GM12878 (cell line): ENCODE data around the gene WDR89. TPM values are rescaled to one million over a fixed set of nuclear protein-coding genes. Genes with fewer than 3 reads are reported as not detected.

Experiments
- ATAC-seq: fragments of 200-7000 bp; cut with Tn5 transposase; 3 replicates; pipeline ENCODE4 v1.9.1; 2020; ENCODE audit warnings: mild to moderate bottlenecking, moderate library complexity
- Bru-seq: library from RNA; stranded (reverse); fragments of 400-500 nt; gene quantifications from one replicate; lab custom pipeline; 2021; lab: Mats Ljungman, UMichigan
- BruChase-seq, 2 experiments: library from RNA; stranded (reverse); fragments of 400-500 nt; gene quantifications; one replicate each; lab custom pipeline; 2021; lab: Mats Ljungman, UMichigan
- BruUV-seq: library from RNA; stranded (reverse); fragments of 400-500 nt; replicated peaks from 2 replicates; lab custom pipeline; 2021; lab: Mats Ljungman, UMichigan
- CTCF ChIA-PET: fragments of 300-600 bp; sonication (Branson Sonifier 250); formaldehyde crosslinking; extraction: SDS; loops from one replicate; lab custom pipeline; 2021; ENCODE audit warnings: inconsistent platforms; lab: Yijun Ruan, JAX
- POLR2A ChIA-PET: fragments of 350-600 bp; formaldehyde crosslinking; extraction: SDS; loops from one replicate; lab custom pipeline; 2021; ENCODE audit warnings: inconsistent platforms; lab: Charles Lee
- RAD21 ChIA-PET: fragments of 300-600 bp; sonication (Branson Sonifier 250); formaldehyde crosslinking; loops from one replicate; lab custom pipeline; 2023; ENCODE audit warnings: antibody characterized with exemption; ENCODE audit not compliant: unreplicated experiment; lab: Charles Lee
- SMC1A ChIA-PET: fragments of 300-600 bp; sonication (Branson Sonifier 250); formaldehyde crosslinking; loops from one replicate; lab custom pipeline; 2023; ENCODE audit not compliant: unreplicated experiment, uncharacterized antibody; lab: Charles Lee
- DNase-seq: peaks from one replicate; pipeline ENCODE4 v3.0.0-alpha.2; 2011; ENCODE audit warnings: low read depth, low spot score
- FAIRE-seq: peaks from 3 replicates; lab custom pipeline; 2011; peaks lifted over from hg19 to GRCh38; lab: Jason Lieb, UNC
- H2AFZ ChIP-seq: 2 replicates; pipeline ENCODE4 v1.6.0; 2011; ENCODE audit warnings: low read depth, low read length, control low read depth; ENCODE audit not compliant: control insufficient read depth
- H3K27ac ChIP-seq: 2 replicates; pipeline ENCODE4 v1.5.1; 2011; ENCODE audit warnings: control low read depth; ENCODE audit not compliant: control insufficient read depth, insufficient read depth
- H3K27me3 ChIP-seq, 2 experiments: replicated peaks in 1 of 2; 2 replicates each; pipeline versions ENCODE4 v1.6.0 to v1.6.1; 2011; ENCODE audit warnings: low read length in 1 of 2; ENCODE audit not compliant: control insufficient read depth in 2 of 2, insufficient read depth in 2 of 2
- H3K36me3 ChIP-seq, 2 experiments: 2 replicates each; pipeline ENCODE4 v1.5.1; 2011; ENCODE audit warnings: low read length in 1 of 2; ENCODE audit not compliant: control insufficient read depth in 2 of 2, insufficient read depth in 2 of 2
- H3K4me1 ChIP-seq: 2 replicates; pipeline ENCODE4 v1.6.1; 2011; ENCODE audit warnings: mild to moderate bottlenecking, low read length, moderate library complexity, mixed read lengths; ENCODE audit not compliant: control insufficient read depth, insufficient read depth
- H3K4me2 ChIP-seq: 2 replicates; pipeline ENCODE4 v1.6.0; 2011; ENCODE audit warnings: control low read depth; ENCODE audit not compliant: control insufficient read depth, insufficient read depth
- H3K4me3 ChIP-seq: fragments of 200-600 bp; sonication (generic); 2 replicates; pipeline ENCODE4 v1.5.1; 2016
- H3K79me2 ChIP-seq: 2 replicates; pipeline ENCODE4 v1.6.0; 2011; ENCODE audit warnings: low read length; ENCODE audit not compliant: control insufficient read depth, insufficient read depth
- H3K9ac ChIP-seq: 2 replicates; pipeline ENCODE4 v1.8.0; 2011; ENCODE audit warnings: low read length, control low read depth, mixed read lengths; ENCODE audit not compliant: control insufficient read depth, insufficient read depth
- H3K9me3 ChIP-seq: replicated peaks from 3 replicates; pipeline ENCODE4 v1.5.1; 2011; ENCODE audit warnings: mild to moderate bottlenecking, low read length; ENCODE audit not compliant: control insufficient read depth, insufficient read depth
- H4K20me1 ChIP-seq: 2 replicates; pipeline ENCODE4 v1.6.0; 2011; ENCODE audit not compliant: control insufficient read depth, insufficient read depth
- CREM ChIP-seq: IDR thresholded peaks from 2 replicates; pipeline ENCODE4 v1.6.1; 2014; ENCODE audit warnings: antibody characterized with exemption, low read depth
- EED ChIP-seq: sonication (generic); IDR thresholded peaks from 2 replicates; pipeline ENCODE4 v1.6.1; 2016; ENCODE audit warnings: antibody characterized with exemption, low read depth
- EGR1 ChIP-seq, 2 experiments: IDR thresholded peaks; 1 replicate in 1 of 2; 2 replicates in 1 of 2; pipeline ENCODE4 v1.6.1; 2011 to 2012; ENCODE audit warnings: low read depth in 2 of 2, low read length in 2 of 2, borderline replicate concordance in 1 of 2, mild to moderate bottlenecking in 1 of 2, moderate library complexity in 1 of 2
- ELK1 ChIP-seq: IDR thresholded peaks from 2 replicates; pipeline ENCODE4 v1.6.1; 2012; ENCODE audit warnings: low read depth, low read length, improper control_type of control experiment
- KLF5 ChIP-seq: fragments of 450-650 bp; IDR thresholded peaks from 2 replicates; pipeline ENCODE4 v1.6.1; 2014; ENCODE audit warnings: mild to moderate bottlenecking; ENCODE audit not compliant: partially characterized antibody
- LARP7 ChIP-seq: fragments of 450-650 bp; IDR thresholded peaks from 2 replicates; pipeline ENCODE4 v1.6.1; 2017; ENCODE audit warnings: mild to moderate bottlenecking
- PAX5 ChIP-seq: IDR thresholded peaks from 2 replicates; pipeline ENCODE4 v1.6.1; 2011; ENCODE audit warnings: low read depth, low read length, borderline replicate concordance
- PBX3 ChIP-seq: IDR thresholded peaks from 2 replicates; pipeline ENCODE4 v1.6.1; 2011; ENCODE audit warnings: mild to moderate bottlenecking, low read depth, low read length, moderate library complexity; ENCODE audit not compliant: insufficient replicate concordance
- RCOR1 ChIP-seq: conservative IDR thresholded peaks from 2 replicates; pipeline ENCODE4 v1.6.1; 2012; ENCODE audit warnings: low read depth, low read length, improper control_type of control experiment
- TARDBP ChIP-seq: IDR thresholded peaks from 2 replicates; pipeline ENCODE4 v1.6.1; 2016; ENCODE audit warnings: borderline replicate concordance
- TBL1XR1 ChIP-seq: IDR thresholded peaks from 2 replicates; pipeline ENCODE4 v1.6.1; 2012; ENCODE audit warnings: low read depth, low read length, improper control_type of control experiment
- YY1 ChIP-seq: IDR thresholded peaks from 2 replicates; pipeline ENCODE4 v1.6.1; 2011; ENCODE audit warnings: low read depth, mild to moderate bottlenecking, low read length
- ZNF24 ChIP-seq: fragments of 450-650 bp; IDR thresholded peaks from 2 replicates; pipeline ENCODE4 v1.6.1; 2017; ENCODE audit warnings: antibody characterized with exemption, mild to moderate bottlenecking
- WGBS: methylation state at CpG from one replicate; pipeline ENCODE4 v1.1.6; 2016; ENCODE audit warnings: low lambda C conversion rate; ENCODE audit not compliant: insufficient replicate concordance, insufficient coverage; ENCODE audit errors: missing lambda C conversion rate; 5-methylcytosine and 5-hydroxymethylcytosine counted together
- in situ Hi-C: fragments of 300-500 bp; cut with MboI; formaldehyde crosslinking; loops from 9 replicates; pipeline ENCODE4 v1.14.3; 2018; ENCODE audit warnings: mixed read lengths
- intact Hi-C: fragments of 100-400 bp; cut with micrococcal nuclease; formaldehyde crosslinking; loops from one replicate; pipeline ENCODE4 v1.14.2; 2022; ENCODE audit not compliant: unreplicated experiment
- long read RNA-seq, 2 experiments: library from polyadenylated mRNA; unstranded; transcript quantifications; one replicate each; pipeline ENCODE4 v2.0.0, GENCODE V29; 2019 to 2020
- polyA minus RNA-seq, 3 experiments: library from RNA; depleted of rRNA, polyadenylated mRNA; stranded (reverse); fragments of >200 nt; gene quantifications; 2 replicates each; pipeline ENCODE4 v1.2.3, GENCODE V29; 2011
- polyA plus RNA-seq, 11 experiments: library from polyadenylated mRNA; depleted of rRNA in 4 of 11; unstranded in 6 of 11; stranded (reverse) in 5 of 11; fragments of >200 nt; fragmentation: Nextera tagmentation in 4 of 11; fragmentation: Illumina TruSeq in 1 of 11; extraction: Ambion mirVana in 4 of 11; extraction: Trizol in 1 of 11; gene quantifications; 1 replicate in 1 of 11; 2 replicates in 10 of 11; pipeline versions ENCODE4 v1.2.1 to v1.2.3, GENCODE V29; 2011 to 2016; ENCODE audit warnings: inconsistent platforms in 2 of 11, missing spikeins in 2 of 11, low read depth in 1 of 11
- total RNA-seq, 4 experiments: library from RNA; depleted of rRNA in 3 of 4; stranded (reverse); fragments of >200 nt in 3 of 4; fragmentation: Illumina TruSeq in 1 of 4; extraction: Trizol in 1 of 4; gene quantifications; 2 replicates each; pipeline versions ENCODE4 v1.2.1 to v1.2.3, GENCODE V29; 2013 to 2021

The WDR89 gene
- total RNA-seq (2013; cell fraction: nucleolus; rRNA removed) = 21.3 and 21.7 TPM in 2 replicates
- total RNA-seq (2014; rRNA removed) (12.5 and 17.5 TPM in 2 replicates), total RNA-seq (2014; rRNA removed; fragmentation: Illumina TruSeq; extraction: Trizol) (20.5 and 21.7 TPM in 2 replicates), total RNA-seq (2021) (17.0 and 17.4 TPM in 2 replicates), polyA plus RNA-seq (2011; rRNA removed) (25.5 and 44.6 TPM in 2 replicates), polyA plus RNA-seq (2014; fragmentation: Illumina TruSeq; extraction: Trizol) (16.0 and 20.8 TPM in 2 replicates), polyA plus RNA-seq (2014; fragmentation: Nextera tagmentation; extraction: Ambion mirVana) (10 to 100 TPM; 17.3 to 17.6 TPM), polyA plus RNA-seq (2014; rRNA removed) (10.8 and 11.8 TPM in 2 replicates), polyA plus RNA-seq (2016; fragmentation: Nextera tagmentation; extraction: Ambion mirVana) (10 to 100 TPM; 20.7 to 25.7 TPM), polyA minus RNA-seq (2011; rRNA and poly(A)+ RNA removed) (18.1 and 40.5 TPM in 2 replicates), Bru-seq, nascent RNA (percentile 75 among the genes with signal in this experiment), BruChase-seq, experiment 1, labeled RNA remaining after a 6-hour chase (percentile 71 among the genes with signal in this experiment), BruChase-seq, experiment 2, labeled RNA remaining after a 2-hour chase (percentile 69 among the genes with signal in this experiment)
- polyA plus RNA-seq (2011; ENCODE audit: low read depth) = 4.6 TPM
- 6.1 and 8.3 TPM in 2 replicates for polyA plus RNA-seq (2011; cell fraction: cytosol; rRNA removed)
- polyA plus RNA-seq (2011; cell fraction: nucleus; rRNA removed) = 7.9 TPM in 2 replicates
- polyA plus RNA-seq (2012) = 6.9 and 14.3 TPM in 2 replicates
- polyA minus RNA-seq (2011; cell fraction: cytosol; rRNA and poly(A)+ RNA removed) = 7.6 and 11.0 TPM in 2 replicates
- polyA minus RNA-seq (2011; cell fraction: nucleus; rRNA and poly(A)+ RNA removed) = 4.1 and 5.5 TPM in 2 replicates
- long read RNA-seq, experiment 1, partial matches to known transcripts = 0 of 21 reads
- long read RNA-seq, experiment 1, other reads (novel, unspliced or antisense) = 13 of 21 reads
- long read RNA-seq, experiment 2, transcript WDR89-204 (1 exons, 2,935 nt) = major isoform, 8 of 43 reads
- long read RNA-seq, experiment 2, transcript WDR89-201 (3 exons, 1,687 nt) = minor isoform, 6 of 43 reads
- long read RNA-seq, experiment 2, partial matches to known transcripts = 0 of 43 reads
- long read RNA-seq, experiment 2, other reads (novel, unspliced or antisense) = 28 of 43 reads

- 1% methylated on average over 60 of the region's 60 CpGs for WGBS
- ATAC-seq = peak; percentile 91
- Histone ChIP-seq H3K79me2 (peaks cover 48% of the 10 kb centered on the region), H3K27ac (peak within 1 kb of the TSS; percentile 99), H3K4me2 (peak within 1 kb of the TSS; percentile 78), H3K9ac (peak within 1 kb of the TSS; percentile 86), H4K20me1 (no peaks in the 10 kb centered on the region), H2AFZ (peak within 1 kb of the TSS; percentile 99), H3K4me3 (peak within 1 kb of the TSS; percentile 69), H3K36me3 (no peaks in the 10 kb centered on the region; a peak in 1 of 4 replicates), H3K4me1 (peaks cover 17% of the 10 kb centered on the region), H3K9me3 (no peaks in the 10 kb centered on the region; the same call in 2 of the 3 replicates), H3K27me3 (no peaks in the 10 kb centered on the region)
- ChIA-PET CTCF (interaction anchor here (0.5 to 7.9 kb wide), 20 partner anchors 8 to 652 kb away, joined by 3 to 60 read pairs (median 4); partner anchors contain the start of gene ESR2), SMC1A (interaction anchor here (0.8 to 10.1 kb wide), 26 partner anchors 9 to 696 kb away, joined by 3 to 99 read pairs (median 4); partner anchors contain the start of genes PPP2R5E and SGPP1), RAD21 (interaction anchor here (0.6 to 4.9 kb wide), 26 partner anchors 9 to 662 kb away, joined by 3 to 89 read pairs (median 4); partner anchors contain the start of genes PPP2R5E and SGPP1), POLR2A (interaction anchor here (0.6 to 3.8 kb wide), 23 partner anchors 8 to 836 kb away, joined by 3 to 72 read pairs (median 5); partner anchors contain the start of genes PPP2R5E and SGPP1)
- in situ Hi-C loops (no loop called here), intact Hi-C loops (loop anchor here (2.0 to 5.0 kb wide), 4 partner anchors 66 to 226 kb away; partner anchors contain the start of gene PPP2R5E)
- no TSS peak for BruUV-seq
- peak; percentile 98 for FAIRE-seq
- DNase-seq = peak; percentile 100
- peak; percentile 80 for TF ChIP-seq LARP7
- peak; percentile 15; the same call in 1 of the 2 replicates for TF ChIP-seq ELK1
- peak; percentile 79 for TF ChIP-seq KLF5
- peak in 1 of 2 experiments; percentile 92; a peak in 1 of 3 replicates for TF ChIP-seq EGR1 (IDR thresholded peaks at IDR 0.05; ENCODE audit: borderline replicate concordance in 1 of 2, low read depth in 2 of 2, low read length in 2 of 2)
- TF ChIP-seq RCOR1 = no peak
- no peak for TF ChIP-seq TARDBP
- peak; percentile 79 for TF ChIP-seq EED
- TF ChIP-seq TBL1XR1 = no peak
- peak; percentile 92 for TF ChIP-seq PAX5
- TF ChIP-seq PBX3 = peak; percentile 9
- TF ChIP-seq YY1 = peak; percentile 54; the same call in 1 of the 2 replicates
- TF ChIP-seq ZNF24 = peak; percentile 30; the same call in 1 of the 2 replicates
- peak; percentile 33 for TF ChIP-seq CREM
Measured at GRCh38 chr14:63641473-63642228, at the start of gene WDR89. Gene WDR89 (minus strand): TSS chr14:63641871. CDS start chr14:63599942, 41,929 bp downstream.
